Fibroblast of the conjunctiva (primary cell): ENCODE measurements around the gene CNNM1.
A peak's percentile ranks its signal among the peaks of the same experiment; 100 is the strongest.

Experiments used
- DNase-seq: peaks from one replicate; pipeline ENCODE4 v3.0.0-alpha.2; 2010; ENCODE audit warnings: low read depth

CNNM1 gene

GRCh38 chr10:99329304-99329553 is at the start of gene CNNM1:
Gene CNNM1 (plus strand): TSS chr10:99329356. CDS start chr10:99329388, 32 bp downstream.
- no peak for DNase-seq

GRCh38 chr10:99279626-99280111 is 49.5 kb upstream of the CNNM1 start:
- no peak for DNase-seq

- no peak for DNase-seq
These were observed 48.7 kb upstream of the CNNM1 start for GRCh38 chr10:99280472-99280871.

- no peak for DNase-seq
These were observed 43.3 kb upstream of the CNNM1 start for GRCh38 chr10:99285881-99286280.

GRCh38 chr10:99290306-99290705 is 38.9 kb upstream of the CNNM1 start:
- DNase-seq: no peak

GRCh38 chr10:99292159-99292558 is 37.0 kb upstream of the CNNM1 start:
- peak; percentile 29 for DNase-seq

- no peak for DNase-seq
These were observed 32.6 kb upstream of the CNNM1 start for GRCh38 chr10:99296605-99297004.

- no peak for DNase-seq
These were observed 32.1 kb upstream of the CNNM1 start for GRCh38 chr10:99297033-99297432.

GRCh38 chr10:99303899-99304861 is 25.0 kb upstream of the CNNM1 start:
- DNase-seq: no peak

- DNase-seq: no peak
These were observed 24.3 kb upstream of the CNNM1 start for GRCh38 chr10:99304862-99305229.

- DNase-seq: no peak
These were observed 16.7 kb upstream of the CNNM1 start for GRCh38 chr10:99312501-99312900.

- DNase-seq: no peak
These were observed 13.3 kb upstream of the CNNM1 start for GRCh38 chr10:99315853-99316252.

GRCh38 chr10:99316374-99316773 is 12.8 kb upstream of the CNNM1 start:
- DNase-seq: no peak

- DNase-seq: no peak
These were observed 11.1 kb upstream of the CNNM1 start for GRCh38 chr10:99318048-99318447.

GRCh38 chr10:99318475-99318874 is 10.7 kb upstream of the CNNM1 start:
- no peak for DNase-seq

GRCh38 chr10:99325281-99325680 is 3.9 kb upstream of the CNNM1 start:
- no peak for DNase-seq

- DNase-seq: no peak
These were observed 2.3 kb upstream of the CNNM1 start for GRCh38 chr10:99326871-99327270.

GRCh38 chr10:99328579-99329303 is 415 bp upstream of the CNNM1 start:
- DNase-seq: no peak

GRCh38 chr10:99329554-99330346 is 594 bp downstream of the CNNM1 start:
- no peak for DNase-seq

GRCh38 chr10:99330347-99330924 is 1.3 kb downstream of the CNNM1 start:
- no peak for DNase-seq

- DNase-seq: no peak
These were observed 2.1 kb downstream of the CNNM1 start for GRCh38 chr10:99331207-99331803.
